Measurements from ENCODE around the gene PARD3. TPM values are rescaled to one million over a fixed set of nuclear protein-coding genes. Genes with fewer than 3 reads are reported as not detected.

Gene PARD3
- total RNA-seq, 2 experiments from 2014 or later: 3.6 to 4.0 TPM

DNA sequence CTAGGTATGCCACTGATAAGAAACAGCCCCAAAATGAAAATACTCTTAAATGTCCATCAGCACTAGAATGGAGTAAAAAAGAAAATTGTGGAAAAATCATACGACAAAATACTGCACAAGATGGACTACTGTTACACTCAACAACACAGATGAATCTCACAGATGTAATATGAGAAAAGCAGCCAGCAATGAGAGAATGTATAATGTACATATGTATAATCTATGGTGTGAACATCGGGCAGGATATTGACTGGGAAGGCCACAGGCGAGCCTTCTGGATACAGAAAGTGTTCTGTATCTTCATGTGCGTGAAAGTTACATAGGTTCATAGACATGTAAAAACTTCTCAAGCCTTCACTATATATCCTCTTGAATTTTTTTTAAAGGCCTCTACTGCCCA lies 212.6 kb downstream of the PARD3 start:
- Mint-ChIP-seq H3K27me3 (ENCODE audit: low read depth) (peaks cover 3% of the 10 kb centered on the region), H3K36me3 (ENCODE audit: low read depth) (no peaks in the 10 kb centered on the region), H3K27ac (no peak overlapping the region), H3K9me3 (no peaks in the 10 kb centered on the region), H3K4me3 (no peak overlapping the region), H3K4me1 (ENCODE audit: low read depth) (no peaks in the 10 kb centered on the region)
- intact Hi-C loops (cut with micrococcal nuclease): no loop called here
- no peak for DNase-seq
- CTCF ChIA-PET: no interaction called here

DNA sequence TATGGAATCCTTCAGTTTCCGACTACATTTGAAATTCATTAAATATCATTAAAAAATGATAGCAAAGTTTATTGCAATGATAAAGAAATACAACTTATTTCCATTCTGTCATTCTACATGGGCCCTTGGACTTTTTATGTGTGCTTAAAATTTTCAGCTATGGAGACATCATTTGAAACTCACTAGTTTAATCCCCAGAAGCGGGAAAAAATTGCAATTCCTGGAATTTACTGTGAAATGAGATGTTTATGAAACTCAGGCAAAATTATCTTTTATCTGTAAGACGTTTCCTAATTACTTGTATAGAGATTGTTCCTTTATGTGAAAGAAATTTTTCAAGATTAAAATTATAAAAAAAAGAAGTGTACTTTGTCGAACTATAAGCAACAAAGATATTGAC lies 213.4 kb downstream of the PARD3 start:
- CTCF ChIA-PET: no interaction called here

DNA sequence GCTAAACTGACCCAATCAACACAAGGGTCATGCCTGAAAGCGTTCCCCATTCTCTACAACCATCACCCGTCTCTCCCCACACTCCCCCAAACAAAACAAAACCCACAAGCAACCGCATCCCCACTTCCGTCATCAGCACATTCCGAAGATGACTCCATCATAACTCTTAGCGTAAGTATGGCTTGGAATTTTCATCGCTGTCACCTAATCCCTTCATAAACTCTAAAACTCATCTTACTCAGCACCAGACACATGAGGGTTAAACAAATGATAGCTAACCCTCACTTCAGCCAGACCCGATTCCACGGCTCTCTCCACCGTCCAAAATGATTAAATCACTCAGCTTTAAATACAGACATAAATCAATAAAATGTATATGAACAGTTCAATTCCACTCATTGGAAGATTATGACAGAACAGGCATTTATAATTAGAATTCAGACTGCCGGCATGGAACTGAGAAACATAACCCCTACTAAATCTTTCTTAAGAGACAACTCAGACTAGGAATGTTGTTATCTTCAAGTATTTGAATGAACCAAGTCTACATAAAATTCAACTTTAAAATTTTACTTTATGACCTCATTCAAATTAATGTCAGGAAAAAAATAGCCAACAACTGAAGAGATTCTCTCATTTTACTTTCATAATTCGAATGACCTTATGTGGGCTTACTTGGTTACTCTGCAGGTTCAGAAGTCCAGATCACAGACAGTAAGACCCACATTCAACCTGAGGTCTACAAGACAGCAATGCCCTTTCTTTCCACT lies 215.9 kb downstream of the PARD3 start:
- H3K9me3 Mint-ChIP-seq: no peaks in the 10 kb centered on the region
- H3K27ac Mint-ChIP-seq: no peak overlapping the region
- no peak overlapping the region for H3K4me3 Mint-ChIP-seq
- CTCF ChIA-PET: no interaction called here
- H3K4me1 Mint-ChIP-seq (ENCODE audit: low read depth): no peaks in the 10 kb centered on the region
- intact Hi-C loops (cut with micrococcal nuclease): no loop called here
- no peak for DNase-seq
- no peaks in the 10 kb centered on the region for H3K36me3 Mint-ChIP-seq (ENCODE audit: low read depth)
- H3K27me3 Mint-ChIP-seq (ENCODE audit: low read depth): no peaks in the 10 kb centered on the region

More for the DNA sequence above, 213.4 kb downstream of the PARD3 start:
- intact Hi-C loops (cut with micrococcal nuclease): no loop called here
- H3K36me3 Mint-ChIP-seq (ENCODE audit: low read depth): no peaks in the 10 kb centered on the region
- DNase-seq: no peak
- H3K27me3 Mint-ChIP-seq (ENCODE audit: low read depth): no peaks in the 10 kb centered on the region
- no peak overlapping the region for H3K27ac Mint-ChIP-seq
- no peaks in the 10 kb centered on the region for H3K4me1 Mint-ChIP-seq (ENCODE audit: low read depth)
- no peaks in the 10 kb centered on the region for H3K9me3 Mint-ChIP-seq
- H3K4me3 Mint-ChIP-seq: no peak overlapping the region

DNA sequence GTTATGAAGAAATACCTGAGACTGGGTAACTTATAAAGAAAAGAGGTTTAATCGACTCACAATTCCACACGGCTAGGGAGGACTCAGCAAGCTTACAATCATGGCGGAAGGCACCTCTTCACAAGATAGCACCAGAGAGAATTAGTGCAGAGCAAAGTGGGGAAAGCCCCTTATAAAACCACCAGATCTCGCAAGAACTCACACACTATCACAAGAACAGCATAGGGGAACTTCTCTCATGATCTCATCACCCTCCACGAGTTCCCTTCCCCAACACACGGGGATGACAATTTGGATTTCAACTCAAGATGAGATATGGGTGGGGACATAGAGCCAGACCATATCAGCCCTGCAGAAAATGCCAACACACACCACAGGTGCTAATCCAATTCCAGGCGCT lies 218.7 kb downstream of the PARD3 start:
- Mint-ChIP-seq H3K27me3 (ENCODE audit: low read depth) (peaks cover 3% of the 10 kb centered on the region), H3K4me3 (no peak overlapping the region), H3K27ac (no peak overlapping the region), H3K9me3 (no peaks in the 10 kb centered on the region), H3K4me1 (ENCODE audit: low read depth) (no peaks in the 10 kb centered on the region), H3K36me3 (ENCODE audit: low read depth) (no peaks in the 10 kb centered on the region)
- intact Hi-C loops (cut with micrococcal nuclease): no loop called here
- DNase-seq: no peak
- CTCF ChIA-PET: no interaction called here

DNA sequence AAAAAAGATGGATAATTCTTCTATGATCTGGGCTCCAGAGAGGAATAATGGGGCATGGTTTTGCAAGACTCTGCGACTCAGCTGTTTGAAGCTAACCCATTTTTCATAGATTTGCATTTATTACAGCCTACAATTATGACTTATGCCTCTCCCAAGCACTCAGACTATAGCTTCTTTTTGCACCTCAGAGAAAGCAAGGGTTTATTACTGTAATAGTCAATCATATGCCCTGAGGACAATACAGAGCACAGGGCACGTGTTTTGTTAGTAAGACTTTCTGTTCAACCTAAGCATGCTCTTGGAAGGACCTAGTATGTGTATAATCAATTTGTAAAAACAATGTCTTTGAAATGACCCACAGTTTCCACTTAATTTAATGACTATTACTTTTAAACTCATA lies 221.2 kb downstream of the PARD3 start:
- Mint-ChIP-seq H3K9me3 (no peaks in the 10 kb centered on the region), H3K27ac (no peak overlapping the region), H3K4me1 (ENCODE audit: low read depth) (no peaks in the 10 kb centered on the region), H3K27me3 (ENCODE audit: low read depth) (peaks cover 3% of the 10 kb centered on the region), H3K4me3 (no peak overlapping the region), H3K36me3 (ENCODE audit: low read depth) (no peaks in the 10 kb centered on the region)
- DNase-seq: no peak
- CTCF ChIA-PET: no interaction called here
- intact Hi-C loops (cut with micrococcal nuclease): no loop called here

DNA sequence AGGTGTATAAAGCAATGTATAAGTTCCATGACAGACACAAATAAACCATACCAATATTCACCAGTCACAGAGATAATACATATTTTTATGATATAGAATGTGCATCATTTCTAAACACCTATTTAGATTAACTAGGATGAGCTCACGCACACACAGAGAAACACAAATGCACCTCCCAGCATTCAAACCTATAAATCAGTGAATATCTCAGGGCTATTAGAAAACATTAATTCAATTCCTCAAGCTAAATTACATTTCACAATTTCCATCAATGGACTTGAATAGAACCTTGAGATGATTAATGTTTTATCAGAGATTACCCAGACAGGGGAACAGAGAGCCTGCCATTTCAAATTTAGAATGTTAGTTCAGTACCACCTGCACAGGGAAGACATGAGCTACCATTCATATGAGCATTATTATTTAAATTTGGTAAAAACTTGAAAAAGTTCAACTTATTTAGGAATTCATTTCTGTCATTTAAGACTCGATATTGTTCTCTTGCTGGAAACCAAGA lies 221.7 kb downstream of the PARD3 start:
- Mint-ChIP-seq H3K27me3 (ENCODE audit: low read depth) (peaks cover 3% of the 10 kb centered on the region), H3K9me3 (no peaks in the 10 kb centered on the region), H3K4me3 (no peak overlapping the region), H3K36me3 (ENCODE audit: low read depth) (no peaks in the 10 kb centered on the region), H3K27ac (no peak overlapping the region), H3K4me1 (ENCODE audit: low read depth) (no peaks in the 10 kb centered on the region)
- DNase-seq: no peak
- intact Hi-C loops (cut with micrococcal nuclease): no loop called here
- CTCF ChIA-PET: no interaction called here

DNA sequence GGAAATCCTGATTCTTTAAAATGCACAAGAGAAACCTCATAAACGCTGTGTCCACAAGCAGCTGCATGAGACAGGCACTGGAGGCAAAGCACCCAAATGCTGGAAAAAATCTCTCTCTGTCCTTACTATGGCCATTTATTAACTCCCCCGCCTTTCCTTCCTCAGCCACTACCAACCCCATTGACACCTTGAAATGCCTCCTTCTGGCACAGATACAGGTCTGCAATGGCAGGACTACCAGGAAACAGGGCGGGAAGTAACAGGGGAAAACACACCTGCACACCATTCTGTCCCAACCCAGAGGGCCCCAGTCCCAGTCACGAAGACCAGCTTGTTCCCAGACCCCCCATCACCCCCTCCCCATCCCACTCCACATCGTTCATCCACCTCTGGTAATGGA lies 224.3 kb downstream of the PARD3 start:
- no peak overlapping the region for H3K4me3 Mint-ChIP-seq
- intact Hi-C loops (cut with micrococcal nuclease): no loop called here
- peaks cover 3% of the 10 kb centered on the region for H3K27me3 Mint-ChIP-seq (ENCODE audit: low read depth)
- CTCF ChIA-PET: interaction anchor here (0.7 kb wide), 1 partner anchor 604 kb away, joined by 3 read pairs; no protein-coding TSS in a partner anchor
- no peaks in the 10 kb centered on the region for H3K9me3 Mint-ChIP-seq
- no peak overlapping the region for H3K27ac Mint-ChIP-seq
- H3K4me1 Mint-ChIP-seq (ENCODE audit: low read depth): no peaks in the 10 kb centered on the region
- no peak for DNase-seq
- no peaks in the 10 kb centered on the region for H3K36me3 Mint-ChIP-seq (ENCODE audit: low read depth)

DNA sequence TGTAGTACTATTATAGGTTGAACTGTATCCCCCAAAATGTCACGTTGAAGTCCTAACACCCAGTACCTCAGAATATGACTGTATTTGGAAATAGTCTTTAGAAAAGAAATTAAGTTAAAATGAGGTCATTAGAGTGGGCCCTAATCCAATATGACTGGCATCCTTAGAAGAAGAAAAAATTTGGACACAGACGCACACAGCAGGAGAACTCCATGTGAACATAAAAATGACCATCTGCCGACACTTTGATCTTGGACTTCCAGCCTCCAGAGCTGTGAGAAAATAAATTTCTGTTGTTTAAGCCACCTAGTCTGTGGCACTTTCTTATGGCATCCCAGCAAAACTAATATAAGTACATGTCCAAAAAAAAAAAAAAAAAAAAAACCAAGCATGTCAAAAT lies 225.8 kb downstream of the PARD3 start:
- no peak overlapping the region for H3K27ac Mint-ChIP-seq
- no peaks in the 10 kb centered on the region for H3K9me3 Mint-ChIP-seq
- no peak for DNase-seq
- H3K27me3 Mint-ChIP-seq (ENCODE audit: low read depth): peaks cover 3% of the 10 kb centered on the region
- H3K4me1 Mint-ChIP-seq (ENCODE audit: low read depth): no peaks in the 10 kb centered on the region
- CTCF ChIA-PET: no interaction called here
- intact Hi-C loops (cut with micrococcal nuclease): no loop called here
- no peak overlapping the region for H3K4me3 Mint-ChIP-seq
- H3K36me3 Mint-ChIP-seq (ENCODE audit: low read depth): no peaks in the 10 kb centered on the region

DNA sequence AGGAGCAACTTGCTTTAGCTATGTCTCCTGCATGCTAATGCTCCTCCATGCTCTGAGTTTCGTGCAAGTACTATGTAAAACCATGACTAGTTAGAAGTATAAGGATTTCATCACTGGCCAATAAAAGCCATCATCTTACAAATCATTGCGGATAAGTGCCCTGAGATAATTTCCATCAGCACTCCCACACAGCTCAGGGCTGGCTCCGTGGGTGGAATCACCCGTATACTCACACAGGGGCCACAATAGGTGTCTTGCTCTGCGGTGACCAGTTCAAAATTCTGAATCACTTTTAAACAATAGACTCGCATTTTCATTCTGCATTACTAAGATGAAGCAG lies 227.4 kb downstream of the PARD3 start:
- intact Hi-C loops (cut with micrococcal nuclease): no loop called here
- CTCF ChIA-PET: no interaction called here
- H3K4me1 Mint-ChIP-seq (ENCODE audit: low read depth): no peaks in the 10 kb centered on the region
- no peaks in the 10 kb centered on the region for H3K27me3 Mint-ChIP-seq (ENCODE audit: low read depth)
- no peak overlapping the region for H3K4me3 Mint-ChIP-seq
- H3K9me3 Mint-ChIP-seq: no peaks in the 10 kb centered on the region
- DNase-seq: no peak
- H3K27ac Mint-ChIP-seq: no peak overlapping the region
- H3K36me3 Mint-ChIP-seq (ENCODE audit: low read depth): no peaks in the 10 kb centered on the region

DNA sequence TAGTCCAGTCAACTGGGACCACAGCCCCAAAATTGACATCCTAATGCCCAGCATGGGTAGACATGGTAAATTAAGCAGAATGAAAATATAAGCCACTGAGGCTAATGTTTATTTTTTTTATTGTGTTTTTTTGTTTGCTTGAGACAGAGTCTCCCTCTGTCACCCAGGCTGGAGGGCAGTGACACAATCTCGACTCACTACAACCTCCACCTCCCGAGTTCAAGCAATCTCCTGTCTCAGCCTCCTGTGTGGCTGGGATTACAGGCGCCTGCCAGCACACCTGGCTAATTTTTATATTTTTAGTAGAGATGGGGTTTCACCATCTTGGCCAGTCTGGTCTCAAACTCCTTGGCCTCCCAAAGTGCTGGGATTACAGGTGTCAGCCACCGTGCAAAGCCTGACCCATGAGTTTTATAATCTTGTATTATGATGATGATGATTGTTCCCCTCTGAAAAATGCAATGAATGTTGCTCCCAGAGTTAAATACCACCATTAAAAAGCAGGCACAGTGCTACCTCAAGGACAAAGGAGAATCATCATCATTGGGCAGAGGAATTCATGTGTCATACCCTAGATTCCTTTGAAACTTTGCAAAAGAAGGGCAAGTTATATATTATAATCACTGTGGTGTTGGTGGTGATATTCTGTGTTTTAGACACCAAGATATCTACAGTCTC lies 228.0 kb downstream of the PARD3 start:
- H3K9me3 Mint-ChIP-seq: no peaks in the 10 kb centered on the region
- no peaks in the 10 kb centered on the region for H3K4me1 Mint-ChIP-seq (ENCODE audit: low read depth)
- H3K27me3 Mint-ChIP-seq (ENCODE audit: low read depth): no peaks in the 10 kb centered on the region
- no peak overlapping the region for H3K27ac Mint-ChIP-seq
- H3K4me3 Mint-ChIP-seq: no peak overlapping the region
- DNase-seq: no peak
- intact Hi-C loops (cut with micrococcal nuclease): no loop called here
- CTCF ChIA-PET: no interaction called here
- no peaks in the 10 kb centered on the region for H3K36me3 Mint-ChIP-seq (ENCODE audit: low read depth)

DNA sequence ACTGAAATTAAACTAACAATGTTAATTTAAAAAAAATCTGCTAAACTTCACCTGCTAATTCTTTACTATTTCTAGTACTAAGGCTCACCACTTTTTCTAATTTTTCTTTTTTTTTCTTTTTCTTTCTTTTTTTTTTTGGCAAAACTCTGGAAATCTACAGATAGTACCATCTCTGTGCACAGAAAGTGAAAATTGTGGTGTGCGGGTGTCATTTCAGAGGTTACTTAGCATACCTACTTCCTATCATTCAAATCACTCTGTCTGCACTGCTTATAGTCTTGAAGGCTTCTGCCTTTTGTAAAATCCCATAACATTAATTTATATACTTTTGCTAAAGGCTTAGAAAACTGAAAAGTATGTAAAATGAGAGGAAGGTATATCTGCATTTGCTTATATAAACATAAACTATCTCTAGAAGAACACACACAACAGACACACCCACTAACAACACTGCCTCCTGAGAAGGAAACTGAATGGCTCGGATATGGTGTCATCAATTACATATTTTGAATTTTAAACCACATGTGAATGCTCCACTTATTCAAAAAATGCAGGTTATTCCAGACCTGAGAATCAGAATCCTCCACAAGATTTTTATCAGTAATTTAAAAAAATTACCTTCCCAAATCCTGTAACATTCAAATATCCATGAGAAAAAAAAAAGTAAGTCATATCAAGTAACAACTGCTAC lies 229.5 kb downstream of the PARD3 start:
- Mint-ChIP-seq H3K36me3 (ENCODE audit: low read depth) (no peaks in the 10 kb centered on the region), H3K4me1 (ENCODE audit: low read depth) (no peaks in the 10 kb centered on the region), H3K4me3 (no peak overlapping the region), H3K27ac (no peak overlapping the region), H3K9me3 (no peaks in the 10 kb centered on the region), H3K27me3 (ENCODE audit: low read depth) (peaks cover 1% of the 10 kb centered on the region)
- no peak for DNase-seq
- intact Hi-C loops (cut with micrococcal nuclease): no loop called here
- CTCF ChIA-PET: no interaction called here

DNA sequence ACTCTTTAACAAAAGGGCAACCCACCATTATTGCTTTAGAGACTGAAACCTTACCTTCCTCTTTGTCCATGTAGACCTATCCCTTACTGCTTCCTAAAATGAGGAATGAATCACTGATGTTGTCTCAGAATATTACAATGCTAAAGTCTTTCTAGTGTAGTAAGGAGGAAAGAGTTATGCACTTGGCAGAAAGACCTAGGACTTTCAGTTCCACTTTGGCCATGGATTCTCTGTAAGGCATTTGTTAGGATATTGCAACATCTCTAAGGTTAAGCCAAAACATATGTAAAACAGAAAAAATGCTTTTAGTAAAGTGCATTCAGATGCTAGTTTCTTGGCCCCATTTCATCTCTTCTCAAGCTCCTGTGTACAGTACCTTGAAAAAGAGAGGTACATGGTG lies 230.9 kb downstream of the PARD3 start:
- CTCF ChIA-PET: no interaction called here
- H3K4me3 Mint-ChIP-seq: no peak overlapping the region
- no peak for DNase-seq
- peaks cover 2% of the 10 kb centered on the region for H3K27me3 Mint-ChIP-seq (ENCODE audit: low read depth)
- H3K4me1 Mint-ChIP-seq (ENCODE audit: low read depth): no peaks in the 10 kb centered on the region
- intact Hi-C loops (cut with micrococcal nuclease): no loop called here
- no peaks in the 10 kb centered on the region for H3K36me3 Mint-ChIP-seq (ENCODE audit: low read depth)
- no peaks in the 10 kb centered on the region for H3K9me3 Mint-ChIP-seq
- no peak overlapping the region for H3K27ac Mint-ChIP-seq

Data from activated naive CD4-positive, alpha-beta T cell treated with anti-CD3 and anti-CD28 coated beads for 36 hours (primary cell).